Measurements from ENCODE around the gene OSBPL2.

Gene OSBPL2

DNA sequence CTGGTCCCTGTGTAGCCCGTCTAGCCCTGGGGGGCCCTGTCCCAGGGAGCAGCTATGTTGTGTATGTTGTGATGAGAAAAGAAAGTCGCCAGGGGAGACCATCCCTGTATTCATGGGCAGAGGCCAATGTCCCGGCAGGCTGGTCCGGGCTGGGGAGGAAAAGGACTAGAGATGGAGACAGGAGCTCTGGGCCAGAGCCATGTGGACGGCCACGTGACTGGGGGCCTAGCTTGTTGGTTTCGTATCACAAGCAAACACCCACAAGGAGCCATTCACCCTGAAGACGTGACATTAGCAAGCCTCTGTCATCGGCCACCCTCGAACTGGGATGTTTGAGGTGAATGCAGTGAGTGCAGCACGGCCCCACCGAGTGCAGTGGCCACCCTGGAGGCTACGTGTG lies 15.3 kb upstream of the OSBPL2 start:
- no peak for DNase-seq

DNA sequence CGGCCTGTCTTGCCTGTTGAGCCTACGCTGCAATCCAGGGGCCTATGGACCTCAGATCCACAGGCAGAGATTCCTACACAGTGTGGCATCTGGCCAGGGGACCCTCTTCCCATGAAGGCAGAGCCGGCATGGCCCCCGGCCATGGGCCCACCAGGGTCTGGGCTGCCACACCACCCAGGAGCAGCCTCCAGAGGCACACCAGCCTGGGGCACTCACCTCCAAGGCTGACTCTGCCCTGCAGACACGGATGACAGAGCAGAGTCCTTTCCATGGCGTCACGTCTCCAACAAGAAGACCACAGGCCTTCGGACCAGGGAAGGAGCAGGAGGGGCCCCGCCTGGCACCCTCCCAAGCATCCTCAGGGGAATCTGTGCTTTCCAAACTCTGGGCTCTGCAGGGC lies 14.8 kb upstream of the OSBPL2 start:
- no peak for DNase-seq

DNA sequence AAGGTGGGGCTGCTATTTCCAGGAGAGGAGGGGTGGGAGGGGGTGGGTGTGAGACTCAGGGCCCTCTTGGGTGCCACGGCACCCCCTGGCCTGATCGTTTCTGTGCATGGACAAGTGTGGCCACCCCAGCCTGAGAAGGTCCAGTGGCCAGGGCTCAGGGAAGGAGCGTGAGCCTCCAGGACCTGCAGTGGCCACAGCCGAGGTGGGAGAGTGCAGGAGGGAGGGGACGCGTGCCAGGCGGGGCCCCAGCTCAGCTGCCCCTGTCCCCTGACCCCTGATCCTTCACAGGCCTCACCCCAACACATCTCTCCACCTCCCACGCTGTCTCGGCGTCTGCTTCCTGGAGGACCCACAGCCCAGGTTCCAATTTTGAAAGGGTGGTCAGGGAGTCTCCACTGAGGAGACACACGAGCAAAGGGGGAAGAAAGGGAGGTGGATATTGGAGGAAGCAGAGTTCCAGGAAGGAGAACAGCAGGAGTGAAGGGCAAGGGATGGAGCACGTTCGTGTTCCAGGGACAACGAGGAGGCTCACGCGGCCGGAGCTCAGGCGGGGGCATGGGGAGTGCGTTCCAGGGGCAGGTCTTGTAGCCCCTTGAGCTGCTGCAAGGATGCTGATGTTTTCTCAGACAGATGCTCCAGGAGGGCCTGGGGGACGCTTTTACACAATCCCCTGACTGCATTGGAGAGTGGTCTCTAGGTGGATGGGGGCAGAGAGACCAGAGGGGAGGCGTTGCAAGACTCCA lies 14.0 kb upstream of the OSBPL2 start:
- no peak for DNase-seq

DNA sequence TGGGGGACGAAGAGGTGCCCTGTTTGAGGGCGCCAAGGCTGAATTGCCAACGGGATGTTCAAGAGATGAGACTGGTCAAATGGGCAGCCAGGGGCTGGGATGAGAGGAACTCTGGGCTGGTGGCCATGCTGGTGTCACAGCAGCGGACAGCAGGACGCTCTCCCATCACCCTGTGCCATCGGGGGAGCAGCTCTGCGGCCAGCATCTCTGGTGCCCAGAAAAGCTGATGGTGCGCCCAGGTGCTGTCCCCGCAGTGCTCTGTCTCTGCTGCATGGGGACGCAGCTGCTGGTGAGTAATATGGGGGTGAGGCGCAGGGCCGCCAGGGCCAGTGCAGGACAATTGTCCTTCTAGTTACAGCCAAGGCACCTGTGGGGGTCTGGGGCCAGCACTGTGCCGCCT lies 13.3 kb upstream of the OSBPL2 start:
- no peak for DNase-seq

DNA sequence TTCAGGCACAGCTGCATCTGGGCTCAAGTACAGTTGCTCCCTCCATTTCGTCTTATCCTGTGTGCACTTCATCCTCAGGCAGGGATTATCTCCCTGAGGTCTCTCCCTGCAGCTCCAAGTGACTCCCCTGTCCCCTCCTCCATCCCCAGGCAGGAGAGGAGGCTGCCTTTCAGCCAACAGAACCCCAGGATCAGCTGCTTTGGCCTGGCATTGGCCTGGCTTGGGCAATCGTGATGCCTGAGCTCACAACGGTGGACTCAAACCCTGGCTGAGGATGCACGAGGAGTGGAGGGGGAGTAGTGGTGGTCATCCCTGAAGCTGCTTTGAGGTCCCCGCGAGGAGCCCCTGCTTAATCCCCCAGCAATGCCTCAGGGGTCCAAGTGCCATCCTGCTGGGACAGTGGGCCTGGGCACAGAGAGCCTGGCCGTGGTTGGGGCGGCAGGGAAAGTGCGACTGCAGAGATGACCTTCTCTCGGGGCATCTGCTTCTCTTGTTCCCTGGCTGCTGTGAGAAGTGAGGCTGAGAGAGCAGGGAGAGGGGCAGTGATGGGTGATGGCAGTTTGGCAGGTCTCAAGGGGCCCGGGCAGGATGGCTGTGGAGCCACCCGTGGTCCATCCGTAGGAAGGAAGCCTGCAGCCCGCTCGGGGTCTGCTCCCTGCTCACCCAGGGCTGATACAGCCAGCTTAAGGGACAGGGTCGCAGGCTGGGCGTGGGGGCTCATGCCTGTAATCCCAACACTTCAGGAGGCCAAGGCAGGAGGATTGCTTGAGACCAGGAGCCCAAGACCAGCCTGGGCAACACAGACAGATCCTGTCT lies 12.3 kb upstream of the OSBPL2 start:
- no peak for DNase-seq

DNA sequence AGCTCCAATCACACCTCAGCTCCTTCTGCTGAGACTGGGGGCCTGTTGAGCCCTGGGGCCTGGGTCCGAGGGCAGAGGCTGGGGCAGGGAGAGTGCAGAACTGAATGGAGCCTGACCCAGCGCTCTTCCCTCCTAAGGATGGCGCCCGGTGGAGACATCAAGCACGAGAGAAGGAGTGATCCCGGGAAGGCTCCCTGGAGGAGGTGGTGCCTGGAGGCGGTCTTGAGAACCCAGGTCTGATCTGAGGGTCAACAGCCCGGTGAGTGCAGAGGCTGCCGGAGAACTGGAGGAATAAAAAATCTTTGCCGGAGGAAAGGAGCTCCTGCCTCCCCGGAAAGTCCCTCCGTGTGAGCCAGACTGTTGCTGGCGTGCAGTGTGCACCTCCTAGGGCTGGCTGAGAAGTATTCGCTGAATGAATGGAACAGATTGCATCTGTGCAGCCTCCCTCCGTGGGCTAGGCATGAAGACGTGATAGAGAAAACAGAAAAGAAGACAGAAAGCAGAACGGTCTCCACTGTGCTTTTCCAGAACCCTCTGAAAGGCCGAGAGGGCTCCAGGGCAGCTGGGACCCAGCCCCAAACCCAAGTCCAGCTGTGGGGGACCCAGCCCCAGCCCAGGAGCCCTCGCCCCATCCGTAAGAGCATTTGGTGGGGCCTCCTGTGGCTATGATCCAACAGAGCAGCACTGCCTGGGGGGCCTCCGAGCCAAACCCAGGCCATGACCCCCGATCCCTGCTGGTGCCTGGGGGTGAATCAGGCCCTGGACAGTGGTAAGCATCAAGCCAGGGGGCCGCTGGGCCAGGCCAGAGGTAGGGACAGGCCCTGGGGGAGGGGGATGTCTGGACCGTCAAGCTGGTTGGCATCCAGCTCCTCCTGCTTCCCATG lies 11.4 kb upstream of the OSBPL2 start:
- no peak for DNase-seq

DNA sequence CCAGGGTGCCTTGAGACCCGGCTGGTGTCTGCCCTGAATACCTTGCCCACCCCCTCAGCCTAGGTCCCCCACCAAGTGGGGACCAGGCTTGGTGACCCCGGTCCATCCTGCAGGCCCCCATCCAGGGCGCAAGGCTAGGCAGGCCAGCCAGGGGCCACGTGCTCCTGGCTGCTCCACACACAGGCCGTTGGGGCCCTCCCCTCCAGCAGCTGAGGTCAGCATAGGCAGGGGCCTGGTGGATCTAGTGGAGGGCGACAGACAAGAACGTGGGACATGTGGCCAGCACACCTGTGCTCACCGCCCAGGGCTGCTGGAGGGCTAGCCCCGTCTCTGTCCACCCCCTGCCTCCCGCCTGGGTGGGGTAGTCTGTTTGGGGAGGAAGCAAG lies 10.7 kb upstream of the OSBPL2 start:
- DNase-seq = no peak

DNA sequence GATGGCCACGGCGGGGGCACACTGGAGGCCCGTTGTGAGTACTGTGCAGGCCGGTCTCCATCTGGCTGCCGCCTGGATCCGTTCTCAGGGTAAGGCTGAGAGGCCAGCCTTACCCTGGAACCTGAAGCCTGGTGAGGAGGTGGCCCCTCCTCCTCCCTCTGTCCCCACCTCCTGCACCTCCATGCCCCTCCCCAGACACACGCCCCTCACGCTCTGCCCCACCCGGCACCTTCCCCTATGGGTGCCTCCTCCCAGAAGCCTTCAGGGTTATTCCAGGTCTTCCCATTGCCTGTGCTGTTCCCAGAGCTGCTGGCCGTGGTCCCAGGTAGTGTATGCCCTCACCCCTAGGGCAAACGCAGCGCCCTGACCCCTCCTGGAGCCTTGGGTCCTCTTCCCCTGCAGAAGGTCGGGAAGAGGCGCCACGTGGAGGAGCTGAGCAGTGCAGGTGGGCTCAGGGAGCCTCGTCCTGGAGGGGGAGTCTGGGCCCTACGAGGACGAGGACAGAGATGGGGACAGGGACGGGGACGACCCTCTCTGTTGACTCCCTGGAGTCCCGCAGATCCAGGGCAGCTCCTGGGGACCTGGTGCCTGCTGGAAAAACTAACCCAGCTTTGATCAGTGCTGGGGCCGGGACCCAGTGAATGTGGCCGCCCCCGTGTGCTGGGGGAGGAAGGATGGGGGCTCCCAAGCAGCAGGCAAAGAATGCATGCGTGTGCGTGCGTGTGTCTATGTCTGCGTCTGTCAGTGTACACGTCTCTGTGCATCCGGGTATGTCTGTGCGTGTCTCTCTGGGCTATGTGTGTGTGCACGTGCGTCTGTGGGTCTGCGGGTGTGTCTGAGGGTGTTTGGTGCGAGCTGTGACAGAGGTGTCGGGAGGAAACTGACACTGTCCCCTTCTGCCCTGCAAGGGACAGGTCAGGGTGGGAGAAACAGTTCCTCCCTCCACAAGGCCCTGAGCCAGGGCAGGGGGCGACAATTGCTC lies 10.1 kb upstream of the OSBPL2 start:
- DNase-seq = no peak

DNA sequence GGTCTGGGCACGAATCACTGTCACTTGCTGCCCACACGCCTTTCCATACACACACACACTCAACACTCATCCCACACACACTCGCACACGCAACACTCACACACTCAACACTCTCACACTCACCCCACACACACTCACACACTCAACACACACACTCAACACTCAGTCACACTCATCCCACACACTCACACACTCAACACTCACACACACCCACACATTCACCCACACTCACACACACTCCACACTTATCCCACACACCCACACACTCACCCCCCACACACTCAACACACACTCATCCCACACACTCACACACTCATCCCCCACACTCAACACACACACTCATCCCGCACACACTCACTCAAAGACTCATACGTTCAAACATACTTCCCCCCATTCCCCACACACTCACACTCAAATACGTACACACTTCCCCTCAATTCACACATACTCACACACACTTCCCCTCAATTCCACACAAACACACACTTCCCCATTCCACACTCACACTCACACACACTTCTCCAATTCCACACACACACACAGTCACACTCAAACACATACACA lies 9.3 kb upstream of the OSBPL2 start:
- DNase-seq = no peak

DNA sequence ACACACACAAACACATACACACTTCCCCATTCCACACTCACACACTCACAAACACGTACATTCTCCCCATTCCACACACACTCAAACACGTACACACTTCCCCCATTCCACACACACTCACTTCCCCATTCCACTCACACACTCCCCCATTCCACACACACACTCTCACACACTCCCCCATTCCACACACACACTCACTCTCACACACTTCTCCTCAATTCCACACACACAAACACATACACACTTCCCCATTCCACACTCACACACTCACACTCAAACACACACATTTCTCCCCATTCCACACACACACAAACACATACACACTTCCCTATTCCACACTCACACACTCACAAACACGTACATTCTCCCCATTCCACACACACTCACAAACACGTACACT lies 8.7 kb upstream of the OSBPL2 start:
- no peak for DNase-seq

DNA sequence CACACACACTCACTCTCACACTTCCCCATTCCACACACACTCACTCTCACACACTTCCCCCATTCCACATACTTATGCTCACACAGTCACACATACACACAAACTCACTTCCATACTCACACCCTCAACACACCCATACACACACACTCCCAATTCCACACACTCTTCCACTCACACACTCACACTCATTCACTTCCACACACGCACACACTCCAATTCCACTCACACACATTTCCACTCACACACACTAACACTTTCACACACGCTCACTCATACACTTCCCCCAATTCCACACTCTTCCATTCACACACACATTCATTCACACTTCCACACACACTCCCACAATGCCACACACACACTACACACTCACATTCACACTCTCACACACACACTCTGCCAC lies 8.0 kb upstream of the OSBPL2 start:
- no peak for DNase-seq

DNA sequence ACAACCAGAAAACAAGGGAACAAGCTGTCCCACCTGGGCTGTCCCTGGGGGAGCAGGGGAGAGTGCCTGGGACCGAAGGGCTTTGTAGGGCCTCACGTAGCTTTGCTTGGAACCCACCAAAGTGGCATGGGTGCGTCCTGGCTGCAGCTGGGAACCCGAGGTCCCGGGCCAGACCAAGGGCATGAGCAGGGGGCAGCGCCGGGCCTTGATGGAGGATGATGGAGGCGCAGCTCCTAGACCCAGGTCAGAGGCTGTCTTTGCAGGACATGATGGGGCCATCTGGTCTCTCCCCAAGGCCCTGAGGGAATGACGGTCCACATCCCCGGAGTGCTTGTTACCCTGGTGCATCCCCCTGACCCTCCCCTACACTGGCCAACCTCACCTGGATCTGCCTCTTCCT lies 7.6 kb upstream of the OSBPL2 start:
- DNase-seq = no peak

DNA sequence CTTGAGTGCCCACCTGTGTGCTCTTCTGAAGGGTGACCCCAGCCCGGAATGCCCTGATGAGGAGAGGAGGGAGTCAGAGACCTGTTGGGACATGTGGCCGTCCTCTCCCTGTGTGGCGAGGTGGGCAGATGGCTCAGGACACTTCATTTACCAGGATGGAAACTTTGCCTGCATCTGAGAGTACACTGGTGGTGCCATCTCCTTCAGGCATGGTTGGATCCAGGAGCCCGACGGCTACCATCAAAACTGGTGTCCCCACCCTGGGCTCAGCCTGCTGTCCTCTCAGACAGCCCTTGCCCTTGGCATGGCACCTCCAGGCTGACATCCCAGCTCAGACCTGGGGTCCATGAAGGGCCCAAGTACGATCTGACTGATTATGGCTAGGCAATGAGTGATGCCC lies 7.0 kb upstream of the OSBPL2 start:
- DNase-seq = no peak

DNA sequence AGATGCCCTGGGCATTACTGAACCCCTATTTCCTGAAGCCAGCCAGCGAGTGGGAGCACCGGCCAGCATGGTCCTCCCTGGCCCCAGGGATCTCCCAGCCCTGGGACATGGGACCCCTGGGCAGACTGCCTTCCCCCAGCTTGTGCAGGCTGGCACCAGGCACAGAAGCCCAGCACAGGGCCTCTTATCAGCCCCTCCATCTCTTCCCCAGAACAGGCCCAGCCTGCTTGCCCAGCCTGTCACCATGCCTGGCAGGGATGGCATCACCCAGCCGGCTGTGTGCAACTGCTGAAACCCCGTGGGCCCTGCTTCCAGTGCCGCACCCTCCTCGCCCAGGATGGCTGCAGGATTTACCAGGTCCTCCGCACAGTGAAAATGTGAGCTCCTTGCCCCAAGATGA lies 6.1 kb upstream of the OSBPL2 start:
- DNase-seq = no peak

DNA sequence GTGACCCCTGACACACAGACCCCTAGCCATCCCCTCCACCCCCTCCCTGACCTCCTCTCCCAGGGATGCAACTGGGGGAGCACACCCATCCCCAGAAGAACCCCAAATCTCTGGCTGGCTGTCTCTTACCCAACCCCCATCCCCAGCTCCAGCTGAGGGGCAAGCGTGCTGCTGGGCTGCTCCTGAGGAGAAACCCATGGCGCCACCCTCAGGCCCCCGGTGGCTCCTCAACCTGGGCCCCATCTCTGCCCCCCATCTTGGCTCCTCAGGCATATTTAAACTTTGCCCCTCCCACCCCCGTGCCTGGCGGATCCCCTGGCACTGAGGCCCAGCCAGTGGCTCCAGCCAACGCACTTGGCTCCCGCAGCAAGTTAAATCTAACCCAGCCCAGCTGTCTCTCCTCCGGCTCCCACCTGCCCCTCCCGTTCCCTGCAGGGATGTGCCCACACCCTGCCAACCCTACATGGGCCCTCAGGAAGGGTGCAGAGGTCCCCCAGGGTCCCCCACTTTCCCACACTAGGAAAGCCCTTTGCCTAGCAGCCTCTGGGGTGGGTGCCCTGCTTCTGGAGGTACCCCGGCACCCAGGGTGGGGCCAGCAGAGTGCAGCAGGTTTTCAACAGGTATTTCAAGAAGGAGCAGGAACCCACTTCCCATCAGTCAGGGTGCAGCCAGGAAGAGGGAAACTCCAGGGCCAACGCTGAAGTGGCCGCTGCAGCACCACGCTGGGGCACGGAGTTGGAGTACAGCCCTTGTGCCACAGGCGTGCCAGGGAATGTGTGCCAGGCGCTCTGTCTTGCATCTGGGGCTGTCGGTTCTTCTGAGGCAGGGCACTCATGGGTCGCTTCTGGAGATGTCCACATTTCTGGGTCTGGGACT lies 5.3 kb upstream of the OSBPL2 start:
- peak; percentile 18 for DNase-seq

DNA sequence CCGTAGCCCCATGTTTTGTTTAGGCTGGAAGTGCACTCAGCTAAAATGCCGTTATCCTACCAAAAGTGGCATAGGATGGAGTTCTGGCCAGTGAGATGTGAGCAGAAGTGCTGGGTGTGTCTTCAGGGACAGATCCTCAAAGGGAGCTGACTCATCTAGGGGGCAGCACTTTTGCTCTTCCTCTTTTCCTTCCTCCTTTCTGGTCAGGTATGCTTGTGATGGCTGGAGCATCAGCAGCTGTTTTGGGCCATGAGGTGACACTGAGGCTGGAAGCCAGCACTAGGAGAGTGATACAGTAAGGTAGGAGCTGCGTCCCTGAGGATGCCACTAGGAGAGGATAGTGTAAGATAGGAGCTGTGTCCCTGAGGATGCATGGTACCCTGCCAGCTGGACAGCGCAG lies 4.6 kb upstream of the OSBPL2 start:
- DNase-seq = no peak

DNA sequence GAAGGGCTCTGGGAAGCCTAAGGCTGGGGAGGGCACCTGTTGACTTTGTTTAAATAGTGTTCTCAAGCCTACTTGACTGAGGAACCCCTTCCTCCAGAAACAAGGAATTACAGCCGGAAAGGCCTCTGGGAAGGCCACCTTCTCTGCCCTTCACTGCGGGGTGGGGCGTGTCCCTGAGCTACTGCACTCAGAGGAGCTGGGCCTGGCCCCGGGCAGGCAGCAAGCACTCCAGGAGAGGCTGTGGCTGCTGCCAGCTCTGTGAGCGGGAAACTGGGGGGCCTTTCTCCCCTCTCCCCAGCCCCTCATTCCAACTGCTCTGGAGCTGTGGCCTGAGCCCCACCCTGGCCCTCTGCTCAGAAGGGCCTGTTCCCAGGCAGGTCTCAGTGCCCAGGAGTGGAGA lies 4.0 kb upstream of the OSBPL2 start:
- DNase-seq = no peak

DNA sequence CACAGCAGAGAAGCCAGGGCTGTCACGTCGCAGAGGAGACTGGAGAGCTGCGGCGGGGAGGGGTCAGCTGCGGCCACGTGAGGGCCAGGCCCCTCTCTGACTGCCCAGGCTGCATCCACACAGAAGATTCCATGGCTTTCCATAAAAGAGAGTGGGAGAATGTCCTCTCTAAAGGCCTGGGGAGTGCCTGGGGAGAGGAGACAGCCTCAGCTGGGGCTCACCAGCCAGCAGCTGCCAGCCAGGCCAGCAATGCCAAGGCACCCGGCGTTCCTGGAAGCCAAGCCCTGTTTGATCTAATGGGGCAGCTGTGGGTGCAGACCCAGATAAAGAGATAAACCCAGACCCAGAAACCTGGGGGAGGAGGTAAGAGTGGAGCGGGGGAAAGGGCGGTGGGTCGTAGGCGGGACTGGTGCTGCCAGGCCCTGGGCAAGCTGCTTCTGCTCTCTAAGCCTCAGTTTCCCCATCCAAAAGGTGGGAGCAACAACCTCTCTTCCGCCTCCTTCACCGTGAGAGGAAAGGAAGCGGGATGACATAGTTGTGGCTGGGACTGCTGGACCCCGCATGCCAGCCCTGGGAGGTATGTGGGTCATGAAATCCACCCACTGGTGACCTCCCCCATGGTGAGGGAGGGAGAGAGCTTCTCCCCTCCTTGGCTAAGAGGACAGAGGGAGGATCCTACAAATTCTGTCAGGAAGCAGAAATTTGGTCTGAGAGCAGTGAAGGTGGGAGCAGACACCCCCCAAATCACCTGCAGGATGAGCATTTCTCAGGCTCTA lies 3.1 kb upstream of the OSBPL2 start:
- no peak for DNase-seq

DNA sequence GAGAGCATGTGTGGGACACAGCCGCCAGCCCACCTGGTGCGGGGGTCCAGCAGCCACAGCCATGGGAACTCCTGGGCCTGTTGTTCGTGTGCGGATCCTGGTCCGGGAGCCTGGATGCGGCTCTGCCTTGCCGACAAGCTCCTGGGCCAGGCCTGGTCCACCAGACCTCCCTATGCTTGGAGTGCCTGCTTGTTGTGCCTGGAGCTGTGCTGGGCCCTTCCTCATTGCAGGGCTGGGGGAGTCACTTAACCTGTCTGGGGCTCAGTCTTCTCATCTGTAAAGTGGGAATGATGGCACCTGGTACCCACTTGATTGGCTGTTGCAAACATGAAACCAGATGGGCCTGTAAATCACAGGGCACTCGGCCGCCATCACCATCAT lies 2.6 kb upstream of the OSBPL2 start:
- DNase-seq = no peak

DNA sequence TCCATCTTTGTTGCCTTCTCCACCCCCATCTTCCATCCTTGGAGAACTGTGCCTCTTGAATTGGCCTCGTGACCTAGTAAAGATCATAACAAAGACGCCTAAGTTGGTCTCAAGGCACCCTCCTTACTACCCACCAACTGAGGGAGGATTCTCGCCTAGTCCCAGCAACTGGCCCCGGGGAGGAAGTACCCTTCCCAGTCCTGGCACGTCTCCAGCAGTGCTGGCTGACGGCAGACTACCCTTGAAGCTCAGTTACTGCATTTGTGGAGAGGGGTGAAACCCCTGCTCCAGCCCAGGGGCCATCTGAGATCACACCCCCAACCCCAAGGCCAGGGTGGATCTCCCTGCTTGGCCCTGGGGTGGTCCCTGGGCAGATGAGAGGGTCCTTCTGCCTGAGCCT lies 2.1 kb upstream of the OSBPL2 start:
- no peak for DNase-seq

Measured in NCI-H1092 treated with DMSO at 0.1 percent for 48 hours (cell line).